A549 (cell line): ENCODE results near the gene STK4.

ENCODE experiments used
- CBX8 ChIP-seq: fragments of 200-600 bp; sonication (generic); IDR thresholded peaks from 2 replicates; pipeline ENCODE4 v1.6.1; 2016
- EP300 ChIP-seq, 2 experiments: fragments of >200 bp; sonication (Bioruptor Twin); formaldehyde crosslinking; IDR thresholded peaks; 2 replicates in 1 of 2; 3 replicates in 1 of 2; pipeline ENCODE4 v1.6.1; 2016 to 2017
- JUN ChIP-seq, 2 experiments: fragments of >200 bp; sonication (Bioruptor Twin); formaldehyde crosslinking; IDR thresholded peaks; 2 replicates in 1 of 2; 3 replicates in 1 of 2; pipeline ENCODE4 v1.6.1; 2016 to 2017
- JUNB ChIP-seq: fragments of >200 bp; sonication (Bioruptor Twin); formaldehyde crosslinking; IDR thresholded peaks from 2 replicates; pipeline ENCODE4 v1.6.1; 2016
- POLR2A ChIP-seq: IDR thresholded peaks from 2 replicates; pipeline ENCODE4 v1.6.1; 2012; ENCODE audit warnings: mild to moderate bottlenecking, low read length
- RFX5 ChIP-seq: fragments of 450-650 bp; IDR thresholded peaks from 2 replicates; pipeline ENCODE4 v1.7.1; 2014; ENCODE audit warnings: antibody characterized with exemption, mild to moderate bottlenecking, moderate library complexity
- SREBF2 ChIP-seq: fragments of 450-650 bp; IDR thresholded peaks from 2 replicates; pipeline ENCODE4 v1.6.1; 2014; ENCODE audit warnings: mild to moderate bottlenecking, moderate library complexity
- ZFP36 ChIP-seq: fragments of 450-650 bp; IDR thresholded peaks from 2 replicates; pipeline ENCODE4 v1.6.1; 2014; ENCODE audit warnings: borderline replicate concordance; ENCODE audit not compliant: partially characterized antibody
- TF ChIP-seq, protein P1 (sequence below): fragments of >200 bp; sonication (Bioruptor Twin); formaldehyde crosslinking; IDR thresholded peaks from 3 replicates; pipeline ENCODE4 v1.5.1; 2016
- TF ChIP-seq, protein P2 (sequence below): fragments of 200-600 bp; sonication (generic); IDR thresholded peaks from 2 replicates; pipeline ENCODE4 v1.6.1; 2016; ENCODE audit warnings: antibody characterized with exemption, mild to moderate bottlenecking, moderate library complexity
- TF ChIP-seq, protein P3 (sequence below): fragments of 450-650 bp; IDR thresholded peaks from 2 replicates; pipeline ENCODE4 v1.6.1; 2014; ENCODE audit warnings: antibody characterized with exemption

DNA sequence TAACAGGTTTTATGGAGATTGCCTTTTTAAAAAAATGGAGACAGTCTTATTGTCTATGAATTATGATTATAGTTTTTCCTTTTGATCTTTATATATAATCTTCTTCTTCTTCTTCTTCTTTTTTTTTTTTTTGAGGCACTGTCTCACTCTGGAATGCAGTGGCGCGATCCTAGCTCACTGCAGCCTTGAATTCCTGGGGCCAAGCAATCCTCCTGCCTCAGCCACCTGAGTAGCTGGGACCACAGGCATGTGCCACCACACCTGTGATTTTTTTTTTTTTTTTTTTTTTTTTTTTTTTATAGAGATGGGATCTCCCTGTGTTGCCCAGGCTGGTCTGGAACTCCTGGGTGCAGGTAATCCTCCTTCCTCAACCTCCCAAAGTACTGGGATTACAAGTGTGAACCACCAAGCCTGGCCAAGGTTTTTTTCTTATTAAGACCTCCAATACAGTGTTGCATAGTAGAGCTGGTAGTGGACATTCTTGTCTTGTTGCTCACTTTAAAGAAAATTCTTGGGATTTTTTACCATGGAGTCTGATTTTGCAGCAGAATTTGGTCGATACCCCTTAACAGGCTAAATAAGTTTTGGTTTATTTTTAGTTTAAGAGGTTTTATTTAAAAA is 46.5 kb downstream of the STK4 start:
- TF ChIP-seq, protein P1, sequence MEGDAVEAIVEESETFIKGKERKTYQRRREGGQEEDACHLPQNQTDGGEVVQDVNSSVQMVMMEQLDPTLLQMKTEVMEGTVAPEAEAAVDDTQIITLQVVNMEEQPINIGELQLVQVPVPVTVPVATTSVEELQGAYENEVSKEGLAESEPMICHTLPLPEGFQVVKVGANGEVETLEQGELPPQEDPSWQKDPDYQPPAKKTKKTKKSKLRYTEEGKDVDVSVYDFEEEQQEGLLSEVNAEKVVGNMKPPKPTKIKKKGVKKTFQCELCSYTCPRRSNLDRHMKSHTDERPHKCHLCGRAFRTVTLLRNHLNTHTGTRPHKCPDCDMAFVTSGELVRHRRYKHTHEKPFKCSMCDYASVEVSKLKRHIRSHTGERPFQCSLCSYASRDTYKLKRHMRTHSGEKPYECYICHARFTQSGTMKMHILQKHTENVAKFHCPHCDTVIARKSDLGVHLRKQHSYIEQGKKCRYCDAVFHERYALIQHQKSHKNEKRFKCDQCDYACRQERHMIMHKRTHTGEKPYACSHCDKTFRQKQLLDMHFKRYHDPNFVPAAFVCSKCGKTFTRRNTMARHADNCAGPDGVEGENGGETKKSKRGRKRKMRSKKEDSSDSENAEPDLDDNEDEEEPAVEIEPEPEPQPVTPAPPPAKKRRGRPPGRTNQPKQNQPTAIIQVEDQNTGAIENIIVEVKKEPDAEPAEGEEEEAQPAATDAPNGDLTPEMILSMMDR = no peak
- TF ChIP-seq, protein P2, sequence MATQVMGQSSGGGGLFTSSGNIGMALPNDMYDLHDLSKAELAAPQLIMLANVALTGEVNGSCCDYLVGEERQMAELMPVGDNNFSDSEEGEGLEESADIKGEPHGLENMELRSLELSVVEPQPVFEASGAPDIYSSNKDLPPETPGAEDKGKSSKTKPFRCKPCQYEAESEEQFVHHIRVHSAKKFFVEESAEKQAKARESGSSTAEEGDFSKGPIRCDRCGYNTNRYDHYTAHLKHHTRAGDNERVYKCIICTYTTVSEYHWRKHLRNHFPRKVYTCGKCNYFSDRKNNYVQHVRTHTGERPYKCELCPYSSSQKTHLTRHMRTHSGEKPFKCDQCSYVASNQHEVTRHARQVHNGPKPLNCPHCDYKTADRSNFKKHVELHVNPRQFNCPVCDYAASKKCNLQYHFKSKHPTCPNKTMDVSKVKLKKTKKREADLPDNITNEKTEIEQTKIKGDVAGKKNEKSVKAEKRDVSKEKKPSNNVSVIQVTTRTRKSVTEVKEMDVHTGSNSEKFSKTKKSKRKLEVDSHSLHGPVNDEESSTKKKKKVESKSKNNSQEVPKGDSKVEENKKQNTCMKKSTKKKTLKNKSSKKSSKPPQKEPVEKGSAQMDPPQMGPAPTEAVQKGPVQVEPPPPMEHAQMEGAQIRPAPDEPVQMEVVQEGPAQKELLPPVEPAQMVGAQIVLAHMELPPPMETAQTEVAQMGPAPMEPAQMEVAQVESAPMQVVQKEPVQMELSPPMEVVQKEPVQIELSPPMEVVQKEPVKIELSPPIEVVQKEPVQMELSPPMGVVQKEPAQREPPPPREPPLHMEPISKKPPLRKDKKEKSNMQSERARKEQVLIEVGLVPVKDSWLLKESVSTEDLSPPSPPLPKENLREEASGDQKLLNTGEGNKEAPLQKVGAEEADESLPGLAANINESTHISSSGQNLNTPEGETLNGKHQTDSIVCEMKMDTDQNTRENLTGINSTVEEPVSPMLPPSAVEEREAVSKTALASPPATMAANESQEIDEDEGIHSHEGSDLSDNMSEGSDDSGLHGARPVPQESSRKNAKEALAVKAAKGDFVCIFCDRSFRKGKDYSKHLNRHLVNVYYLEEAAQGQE = no peak
- TF ChIP-seq EP300 (IDR thresholded peaks at IDR 0.05) (no peak), ZFP36 (no peak), POLR2A (no peak), RFX5 (no peak), JUN (IDR thresholded peaks at IDR 0.05) (no peak), SREBF2 (no peak), JUNB (no peak), CBX8 (no peak)
- TF ChIP-seq, protein P3, sequence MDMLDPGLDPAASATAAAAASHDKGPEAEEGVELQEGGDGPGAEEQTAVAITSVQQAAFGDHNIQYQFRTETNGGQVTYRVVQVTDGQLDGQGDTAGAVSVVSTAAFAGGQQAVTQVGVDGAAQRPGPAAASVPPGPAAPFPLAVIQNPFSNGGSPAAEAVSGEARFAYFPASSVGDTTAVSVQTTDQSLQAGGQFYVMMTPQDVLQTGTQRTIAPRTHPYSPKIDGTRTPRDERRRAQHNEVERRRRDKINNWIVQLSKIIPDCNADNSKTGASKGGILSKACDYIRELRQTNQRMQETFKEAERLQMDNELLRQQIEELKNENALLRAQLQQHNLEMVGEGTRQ = no peak
